Activated CD4-positive, alpha-beta T cell treated with anti-CD3 and anti-CD28 coated beads, Interleukin-2, amount 10 ng/mL, durations not matched to agents 24 days and 14 days (primary cell): ENCODE measurements around the gene GABRD. TPM values are rescaled to one million over a fixed set of nuclear protein-coding genes. Genes with fewer than 3 reads are reported as not detected.

Experiments
- DNase-seq: peaks from one replicate; pipeline ENCODE4 v3.0.0; 2022
- H3K27ac Mint-ChIP-seq: one replicate; pipeline ENCODE4 v1.8.0; 2022; ENCODE audit warnings: mild to moderate bottlenecking, mixed read lengths
- H3K27me3 Mint-ChIP-seq: one replicate; pipeline ENCODE4 v1.8.0; 2022; ENCODE audit warnings: mixed read lengths
- H3K36me3 Mint-ChIP-seq: one replicate; pipeline ENCODE4 v1.8.0; 2022; ENCODE audit warnings: low read depth, mild to moderate bottlenecking, mixed read lengths
- H3K4me1 Mint-ChIP-seq: one replicate; pipeline ENCODE4 v1.8.0; 2021; ENCODE audit warnings: mixed read lengths
- H3K4me3 Mint-ChIP-seq: one replicate; pipeline ENCODE4 v1.8.0; 2022; ENCODE audit warnings: mild to moderate bottlenecking, moderate library complexity, mixed read lengths
- H3K9me3 Mint-ChIP-seq: one replicate; pipeline ENCODE4 v1.8.0; 2021; ENCODE audit warnings: mixed read lengths
- intact Hi-C: fragments of 100-400 bp; cut with micrococcal nuclease; formaldehyde crosslinking; loops from one replicate; pipeline ENCODE4 v1.15.1; 2023
- total RNA-seq: library from RNA; stranded (reverse); gene quantifications from 2 replicates; pipeline ENCODE4 v1.2.3, GENCODE V29; 2022

GABRD gene
- total RNA-seq, 1 donor from 2014 or later: not detected

GRCh38 chr1:2053217-2053616, 34.1 kb downstream of the GABRD start:
- peaks cover 26% of the 10 kb centered on the region for H3K27me3 Mint-ChIP-seq

DNA sequence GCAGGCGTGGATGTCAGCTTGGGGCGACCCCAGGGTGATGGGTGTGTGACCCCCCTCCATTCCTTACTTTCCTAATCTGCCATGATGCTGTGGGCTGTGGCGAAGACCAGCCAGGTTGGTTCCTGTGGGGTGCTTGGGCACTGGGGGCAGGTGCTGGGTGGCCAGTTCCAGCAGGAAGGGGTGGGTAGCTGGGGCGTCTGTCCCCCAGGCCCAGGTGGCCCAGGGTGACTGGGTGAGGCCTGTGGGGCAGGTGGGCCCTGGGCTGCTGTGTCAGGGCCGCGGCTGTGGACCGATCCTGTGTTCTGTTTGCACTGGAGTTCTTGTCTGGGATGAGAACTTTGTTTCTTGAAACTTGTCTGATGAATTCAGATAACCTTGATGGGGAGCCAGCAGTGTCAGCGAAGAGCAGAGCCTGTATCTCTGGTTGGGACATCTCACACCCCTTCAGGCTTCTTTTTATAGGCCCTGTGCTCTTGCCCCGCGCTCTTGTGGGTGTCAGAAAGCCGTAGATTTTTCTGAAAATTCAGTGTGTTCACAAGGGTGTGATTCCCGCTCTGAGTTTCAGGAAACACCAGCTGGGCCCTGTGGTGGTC, 34.7 kb downstream of the GABRD start:
- Mint-ChIP-seq H3K27me3 (peaks cover 19% of the 10 kb centered on the region), H3K4me3 (no peak overlapping the region), H3K4me1 (peaks cover 6% of the 10 kb centered on the region), H3K9me3 (no peaks in the 10 kb centered on the region), H3K27ac (no peak overlapping the region), H3K36me3 (no peaks in the 10 kb centered on the region)
- DNase-seq: no peak
- intact Hi-C loops: no loop called here

More at GRCh38 chr1:2053217-2053616, 34.1 kb downstream of the GABRD start:
- H3K4me1 Mint-ChIP-seq: peaks cover 7% of the 10 kb centered on the region
- DNase-seq: no peak
- intact Hi-C loops: no loop called here
- H3K36me3 Mint-ChIP-seq: no peaks in the 10 kb centered on the region
- no peak overlapping the region for H3K27ac Mint-ChIP-seq
- H3K4me3 Mint-ChIP-seq: no peak overlapping the region
- no peaks in the 10 kb centered on the region for H3K9me3 Mint-ChIP-seq

GRCh38 chr1:2054560-2054959, 35.4 kb downstream of the GABRD start:
- Mint-ChIP-seq H3K4me1 (no peaks in the 10 kb centered on the region), H3K27ac (no peak overlapping the region)
- no peak for DNase-seq

DNA sequence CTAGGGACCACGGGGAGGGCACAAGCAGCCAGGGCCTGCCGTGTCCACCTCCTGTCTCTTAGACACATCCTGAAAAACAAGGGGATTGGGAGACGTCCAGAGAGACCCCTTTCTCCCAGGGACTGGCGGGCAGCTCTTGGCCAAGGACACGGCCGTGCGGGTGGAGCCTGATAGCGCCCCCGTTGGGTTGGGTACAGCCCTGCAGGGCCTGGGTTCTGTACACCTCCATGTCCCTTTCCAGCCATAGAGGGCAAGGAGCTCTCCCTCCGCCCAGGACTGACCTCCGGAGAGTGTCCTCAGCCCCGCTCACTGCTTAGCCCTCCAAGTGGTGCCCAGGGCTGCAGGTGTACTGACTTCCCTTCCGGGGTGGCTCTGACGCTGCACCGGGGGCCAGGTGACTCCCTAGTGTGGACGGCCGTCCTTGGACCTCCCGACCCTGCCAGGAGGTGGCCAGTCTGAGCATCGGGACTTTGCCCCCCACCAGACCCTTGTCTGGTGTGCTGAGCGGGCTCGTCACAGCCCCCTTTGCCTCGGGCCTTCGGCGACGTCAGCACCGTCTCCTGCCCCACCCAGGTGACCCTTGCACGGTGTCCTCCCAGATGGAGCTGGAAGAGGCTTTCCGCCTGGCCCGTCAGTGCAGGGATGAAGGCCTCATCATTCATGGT, 36.9 kb downstream of the GABRD start:
- H3K36me3 Mint-ChIP-seq: no peaks in the 10 kb centered on the region
- no peak overlapping the region for H3K27ac Mint-ChIP-seq
- DNase-seq: no peak
- H3K27me3 Mint-ChIP-seq: peaks cover 10% of the 10 kb centered on the region
- intact Hi-C loops: no loop called here
- no peak overlapping the region for H3K4me3 Mint-ChIP-seq
- no peaks in the 10 kb centered on the region for H3K4me1 Mint-ChIP-seq
- no peaks in the 10 kb centered on the region for H3K9me3 Mint-ChIP-seq

More at GRCh38 chr1:2054560-2054959, 35.4 kb downstream of the GABRD start:
- Mint-ChIP-seq H3K36me3 (no peaks in the 10 kb centered on the region), H3K4me3 (no peak overlapping the region), H3K9me3 (no peaks in the 10 kb centered on the region), H3K27me3 (peaks cover 12% of the 10 kb centered on the region)
- intact Hi-C loops: no loop called here

- Mint-ChIP-seq H3K9me3 (no peaks in the 10 kb centered on the region), H3K4me3 (no peak overlapping the region), H3K4me1 (no peaks in the 10 kb centered on the region), H3K27me3 (peaks cover 5% of the 10 kb centered on the region), H3K36me3 (no peaks in the 10 kb centered on the region), H3K27ac (no peak overlapping the region)
- DNase-seq: no peak
- intact Hi-C loops: no loop called here
These were observed 37.9 kb downstream of the GABRD start for GRCh38 chr1:2056955-2057590.

DNA sequence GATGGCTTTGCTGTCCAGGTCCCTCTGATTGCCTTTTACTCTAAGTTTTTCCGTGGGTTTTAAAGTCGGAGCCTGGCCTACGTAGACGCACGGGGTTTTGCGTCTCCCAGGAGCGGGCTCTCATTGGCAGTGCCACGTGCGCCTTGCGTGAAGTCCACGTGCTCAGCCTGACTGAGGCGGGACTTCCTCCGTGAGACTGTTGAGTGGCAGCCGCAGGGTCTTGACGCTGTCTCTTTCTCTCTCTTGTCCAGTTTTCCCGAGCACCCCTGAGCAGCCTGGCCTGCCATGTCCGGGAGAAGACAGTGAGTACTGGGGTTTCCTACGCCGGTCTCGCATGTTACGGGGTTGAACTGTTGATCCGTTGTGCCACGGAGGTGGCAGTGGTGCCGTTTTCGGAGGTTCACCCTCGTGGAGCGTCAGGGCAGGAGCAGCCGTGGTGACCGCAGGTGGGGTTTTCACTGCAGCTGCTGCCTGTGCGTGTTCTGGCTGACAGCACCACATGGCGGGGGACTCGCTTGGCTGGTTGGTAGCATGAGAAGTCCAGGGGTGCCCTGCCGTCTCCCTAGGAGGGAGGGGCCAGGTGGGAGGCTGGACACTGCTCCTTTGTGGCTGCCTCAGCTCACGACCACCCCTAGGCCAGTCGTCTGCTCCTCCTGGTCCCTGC, 40.3 kb downstream of the GABRD start:
- intact Hi-C loops: no loop called here
- no peaks in the 10 kb centered on the region for H3K27me3 Mint-ChIP-seq
- H3K4me3 Mint-ChIP-seq: no peak overlapping the region
- H3K36me3 Mint-ChIP-seq: no peaks in the 10 kb centered on the region
- H3K9me3 Mint-ChIP-seq: no peaks in the 10 kb centered on the region
- no peak overlapping the region for H3K27ac Mint-ChIP-seq
- no peaks in the 10 kb centered on the region for H3K4me1 Mint-ChIP-seq
- no peak for DNase-seq

DNA sequence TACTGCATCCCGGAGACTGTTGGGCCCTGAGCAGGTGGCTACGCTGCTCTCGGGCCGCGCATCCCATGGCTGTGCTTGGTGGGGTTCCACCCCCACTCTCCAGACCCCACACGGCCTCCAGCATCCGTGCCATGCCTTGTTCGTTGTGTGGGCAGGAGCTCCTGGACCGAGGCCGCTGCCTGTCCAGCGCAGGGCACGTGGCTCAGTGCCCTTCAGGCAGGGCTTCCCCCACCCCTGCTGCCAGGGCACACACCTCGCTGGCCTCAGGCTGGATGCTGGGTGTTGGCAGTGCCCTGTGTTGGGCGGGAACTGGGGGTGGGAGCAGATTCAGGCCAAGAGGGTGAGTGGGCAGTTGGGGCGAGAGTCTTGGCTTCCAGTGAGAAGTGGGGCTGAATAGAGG, 40.9 kb downstream of the GABRD start:
- intact Hi-C loops: no loop called here
- Mint-ChIP-seq H3K36me3 (no peaks in the 10 kb centered on the region), H3K4me3 (no peak overlapping the region), H3K9me3 (no peaks in the 10 kb centered on the region), H3K27ac (no peak overlapping the region), H3K4me1 (no peaks in the 10 kb centered on the region), H3K27me3 (no peaks in the 10 kb centered on the region)
- DNase-seq: no peak

DNA sequence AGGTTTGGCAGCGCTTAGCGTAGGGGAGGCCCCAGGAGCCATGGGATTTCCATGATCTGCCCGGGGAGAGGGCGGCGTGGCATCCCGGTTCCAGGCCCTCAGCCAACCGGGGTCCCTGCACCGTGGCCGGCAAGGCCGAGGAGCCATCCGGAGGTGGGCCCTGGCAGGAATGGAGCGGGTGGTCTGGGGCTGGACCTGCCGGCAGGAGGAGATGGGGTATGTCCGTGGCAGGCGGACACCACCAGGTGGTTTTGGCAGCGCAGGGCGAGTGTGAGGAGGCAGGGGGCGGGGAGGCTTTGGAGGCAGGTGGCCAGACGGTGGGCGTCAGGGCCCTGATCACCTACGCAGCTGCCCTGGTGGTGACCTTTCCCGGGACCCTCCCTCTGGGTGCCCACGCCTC, 41.4 kb downstream of the GABRD start:
- DNase-seq: no peak
- intact Hi-C loops: no loop called here
- Mint-ChIP-seq H3K4me3 (no peak overlapping the region), H3K9me3 (no peaks in the 10 kb centered on the region), H3K36me3 (no peaks in the 10 kb centered on the region), H3K27ac (no peak overlapping the region), H3K4me1 (no peaks in the 10 kb centered on the region), H3K27me3 (no peaks in the 10 kb centered on the region)

DNA sequence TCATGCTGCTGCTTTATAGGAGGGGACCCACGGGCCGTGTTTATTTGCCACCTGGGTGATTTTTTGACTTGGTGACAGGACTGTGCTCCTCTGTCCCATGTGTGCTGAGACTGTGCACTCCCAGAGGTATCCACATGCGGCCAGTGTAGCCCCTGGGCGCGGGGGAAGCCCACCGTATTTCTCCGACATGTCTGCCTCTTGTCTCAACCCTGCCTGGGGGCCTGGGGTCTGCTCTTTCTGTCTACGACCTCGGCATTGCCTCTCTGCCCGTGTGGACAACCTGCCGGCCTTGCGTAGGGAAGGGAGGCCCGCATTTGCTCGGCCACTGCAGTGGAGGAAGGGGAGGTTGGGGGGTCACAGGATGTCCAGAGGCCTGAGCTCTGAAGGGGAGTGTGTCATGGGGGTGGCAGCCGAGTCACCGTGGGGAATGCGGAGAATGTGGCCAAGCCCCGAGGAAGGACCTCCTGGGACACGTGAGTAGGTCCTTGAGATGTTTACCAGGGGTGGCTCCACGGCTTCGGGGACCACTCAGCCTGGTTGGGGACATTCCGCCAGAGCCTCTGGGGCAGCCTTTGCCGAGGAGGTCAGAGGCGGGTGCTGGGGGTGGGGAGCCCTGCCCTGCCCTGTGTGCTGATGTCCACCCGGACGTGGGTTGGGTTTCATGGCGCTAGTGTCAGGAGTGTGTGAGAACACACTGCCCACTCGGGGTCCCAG, 42.1 kb downstream of the GABRD start:
- H3K4me3 Mint-ChIP-seq: no peak overlapping the region
- no peaks in the 10 kb centered on the region for H3K9me3 Mint-ChIP-seq
- H3K27ac Mint-ChIP-seq: no peak overlapping the region
- no peaks in the 10 kb centered on the region for H3K27me3 Mint-ChIP-seq
- no peaks in the 10 kb centered on the region for H3K36me3 Mint-ChIP-seq
- DNase-seq: no peak
- intact Hi-C loops: no loop called here
- H3K4me1 Mint-ChIP-seq: no peaks in the 10 kb centered on the region

DNA sequence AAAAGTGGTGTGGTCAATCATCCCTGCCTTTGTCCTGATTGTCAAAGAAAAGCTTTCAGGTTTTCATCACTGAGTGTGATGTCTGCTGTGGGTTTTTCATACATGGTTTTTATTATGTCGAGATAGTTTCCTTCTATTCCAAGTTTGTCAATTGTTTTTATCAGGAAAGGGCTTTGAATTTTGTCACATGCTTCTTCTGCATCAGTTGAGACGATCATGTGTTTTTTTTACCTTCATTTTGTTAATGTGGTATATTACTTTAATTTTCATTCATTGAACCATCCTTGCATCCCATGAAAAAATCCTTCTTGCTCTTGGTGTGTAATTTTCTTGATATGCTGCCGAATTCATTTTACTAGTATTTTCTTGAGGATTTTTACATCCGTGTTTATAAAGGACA, 46.6 kb downstream of the GABRD start:
- DNase-seq: no peak
- intact Hi-C loops: no loop called here
- no peaks in the 10 kb centered on the region for H3K36me3 Mint-ChIP-seq
- no peaks in the 10 kb centered on the region for H3K4me1 Mint-ChIP-seq
- no peaks in the 10 kb centered on the region for H3K9me3 Mint-ChIP-seq
- no peak overlapping the region for H3K27ac Mint-ChIP-seq
- H3K4me3 Mint-ChIP-seq: no peak overlapping the region
- H3K27me3 Mint-ChIP-seq: no peaks in the 10 kb centered on the region

DNA sequence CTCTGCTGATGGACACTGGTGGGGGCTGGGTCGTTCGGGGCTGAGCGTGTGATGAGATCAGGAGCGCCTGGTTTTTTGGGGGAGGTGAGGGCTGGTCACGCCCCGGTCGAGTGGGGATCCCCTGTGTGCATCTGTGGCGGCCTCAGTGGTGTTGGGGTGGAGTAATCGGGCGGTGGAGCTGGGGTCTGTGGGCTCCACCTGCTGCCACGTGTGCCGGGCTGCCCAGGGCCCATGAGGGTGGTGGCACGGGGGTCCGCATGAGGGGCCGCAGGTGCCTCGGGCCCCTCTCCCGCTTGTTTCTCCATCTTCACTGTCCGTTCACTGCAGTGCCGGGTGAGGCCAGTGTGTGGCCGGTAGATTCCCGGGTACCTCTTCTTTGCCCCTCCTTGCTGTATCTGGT, 48.2 kb downstream of the GABRD start:
- DNase-seq: no peak
- intact Hi-C loops: no loop called here
- H3K4me1 Mint-ChIP-seq: no peaks in the 10 kb centered on the region
- H3K27ac Mint-ChIP-seq: no peak overlapping the region
- no peaks in the 10 kb centered on the region for H3K9me3 Mint-ChIP-seq
- H3K36me3 Mint-ChIP-seq: no peaks in the 10 kb centered on the region
- no peak overlapping the region for H3K4me3 Mint-ChIP-seq
- no peaks in the 10 kb centered on the region for H3K27me3 Mint-ChIP-seq

- no peaks in the 10 kb centered on the region for H3K27me3 Mint-ChIP-seq
- no peaks in the 10 kb centered on the region for H3K9me3 Mint-ChIP-seq
These were observed 48.8 kb downstream of the GABRD start for GRCh38 chr1:2067981-2068380.

GRCh38 chr1:2068951-2069350, 49.8 kb downstream of the GABRD start:
- no peaks in the 10 kb centered on the region for H3K9me3 Mint-ChIP-seq
- H3K4me1 Mint-ChIP-seq: no peaks in the 10 kb centered on the region
- intact Hi-C loops: no loop called here
- no peak overlapping the region for H3K4me3 Mint-ChIP-seq
- H3K27me3 Mint-ChIP-seq: no peaks in the 10 kb centered on the region
- no peak overlapping the region for H3K27ac Mint-ChIP-seq
- no peak for DNase-seq
- no peaks in the 10 kb centered on the region for H3K36me3 Mint-ChIP-seq

More at GRCh38 chr1:2067981-2068380, 48.8 kb downstream of the GABRD start:
- no peak for DNase-seq
- Mint-ChIP-seq H3K36me3 (no peaks in the 10 kb centered on the region), H3K4me3 (no peak overlapping the region), H3K4me1 (no peaks in the 10 kb centered on the region), H3K27ac (no peak overlapping the region)
- intact Hi-C loops: no loop called here

DNA sequence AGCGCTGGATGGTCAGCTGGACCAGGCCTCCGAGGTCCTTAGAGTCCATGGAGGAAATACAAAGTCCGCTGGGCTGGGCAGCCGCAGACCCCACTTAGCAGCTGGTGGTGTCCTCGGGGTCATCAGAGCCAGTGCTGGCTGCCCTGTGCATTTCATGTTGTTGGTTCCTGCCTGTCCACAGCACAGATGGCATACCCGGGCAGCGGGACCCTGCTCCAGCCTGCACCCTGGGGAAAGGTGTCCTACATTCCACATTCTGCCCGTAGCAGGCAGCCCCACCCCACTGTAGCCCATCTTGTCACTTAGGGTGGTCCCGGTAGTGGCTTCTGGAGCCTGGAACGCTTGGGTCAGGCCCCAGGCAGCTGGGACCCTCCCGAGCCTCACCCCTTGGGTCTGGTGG, 50.9 kb downstream of the GABRD start:
- Mint-ChIP-seq H3K27me3 (no peaks in the 10 kb centered on the region), H3K9me3 (no peaks in the 10 kb centered on the region), H3K4me3 (no peak overlapping the region), H3K36me3 (no peaks in the 10 kb centered on the region), H3K27ac (no peak overlapping the region), H3K4me1 (no peaks in the 10 kb centered on the region)
- no peak for DNase-seq
- intact Hi-C loops: no loop called here
